Left kidney (tissue), 1 donor: ENCODE data around the gene MYH13. TPM values are rescaled to one million over a fixed set of nuclear protein-coding genes. Genes with fewer than 3 reads are reported as not detected.

ENCODE experiments used
- polyA plus RNA-seq: library from polyadenylated mRNA; unstranded; fragments of 120-200 nt; gene quantifications from one replicate; pipeline ENCODE4 v1.2.1, GENCODE V29; 2013; ENCODE audit not compliant: insufficient read length

The MYH13 gene
- polyA plus RNA-seq, 1 donor, result 0.17 TPM

Other genes with a start within 250 kb of the MYH13 start
- gene GAS7, start 174.4 kb downstream of the MYH13 start, polyA plus RNA-seq, result 16.9 TPM
- gene MYH8, start 48.9 kb upstream of the MYH13 start, polyA plus RNA-seq, result 0.70 TPM
- gene MYH4, start 96.6 kb upstream of the MYH13 start, polyA plus RNA-seq, result 0.10 TPM
- gene MYH1, start 145.5 kb upstream of the MYH13 start, polyA plus RNA-seq, result 0.05 TPM
- 0.03 TPM for gene MYH2, start 176.7 kb upstream of the MYH13 start, polyA plus RNA-seq